H7 (cell line): Measurements from ENCODE around the gene ZNRF3. TPM values are rescaled to one million over a fixed set of nuclear protein-coding genes. Genes with fewer than 3 reads are reported as not detected.

Experiments used
- DNase-seq: peaks from one replicate; pipeline ENCODE4 v3.0.0; 2012
- H3K27me3 ChIP-seq: 2 replicates; pipeline ENCODE4 v1.6.0; 2011; ENCODE audit warnings: mild to moderate bottlenecking, low read length; ENCODE audit not compliant: control insufficient read depth, insufficient read depth
- H3K36me3 ChIP-seq: replicated peaks from 2 replicates; pipeline ENCODE4 v1.5.1; 2011; ENCODE audit warnings: low read length; ENCODE audit not compliant: control insufficient read depth, insufficient read depth
- H3K4me3 ChIP-seq: 2 replicates; pipeline ENCODE4 v1.5.1; 2011; ENCODE audit warnings: low read depth, mild to moderate bottlenecking, control low read depth, low read length, moderate library complexity; ENCODE audit not compliant: insufficient read depth
- total RNA-seq: library from RNA; depleted of rRNA; stranded (reverse); fragments of >200 nt; shearing (Covaris generic); gene quantifications from 2 replicates; pipeline ENCODE4 v1.2.3, GENCODE V29; 2014

The ZNRF3 gene
- total RNA-seq, 1 experiment from 2014 or later = 22.1 TPM

DNA sequence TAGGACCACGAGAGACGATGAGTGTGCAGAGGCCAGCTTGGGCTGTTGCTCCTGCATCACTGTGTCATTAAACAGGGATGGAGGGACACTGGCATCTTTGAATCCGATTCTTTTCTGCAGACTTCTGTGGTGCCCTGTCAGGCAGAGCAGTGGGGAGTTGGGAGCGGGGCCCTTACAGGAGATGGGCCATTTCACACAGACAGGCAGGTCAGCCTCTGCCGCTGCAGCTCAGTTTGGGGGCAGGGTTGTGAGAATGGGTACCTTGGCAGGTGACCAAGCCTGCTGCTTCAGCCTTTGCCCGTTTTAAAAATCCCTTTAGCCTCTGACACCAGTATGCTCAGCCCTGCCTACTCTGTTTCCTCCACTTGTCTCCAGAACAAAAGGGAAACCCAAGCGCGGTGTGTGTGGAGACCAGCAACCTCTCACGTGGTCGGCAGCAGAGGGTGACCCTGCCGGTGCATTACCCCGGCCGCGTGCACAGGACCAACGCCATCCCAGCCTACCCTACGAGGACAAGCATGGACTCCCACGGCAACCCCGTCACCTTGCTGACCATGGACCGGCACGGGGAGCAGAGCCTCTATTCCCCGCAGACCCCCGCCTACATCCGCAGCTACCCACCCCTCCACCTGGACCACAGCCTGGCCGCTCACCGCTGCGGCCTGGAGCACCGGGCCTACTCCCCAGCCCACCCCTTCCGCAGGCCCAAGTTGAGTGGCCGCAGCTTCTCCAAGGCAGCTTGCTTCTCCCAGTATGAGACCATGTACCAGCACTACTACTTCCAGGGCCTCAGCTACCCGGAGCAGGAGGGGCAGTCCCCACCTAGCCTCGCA lies 165.7 kb downstream of the ZNRF3 start:
- H3K4me3 ChIP-seq = no peak overlapping the region
- no peaks in the 10 kb centered on the region for H3K27me3 ChIP-seq
- no peak for DNase-seq
- H3K36me3 ChIP-seq = peaks cover 33% of the 10 kb centered on the region

GRCh38 chr22:29049655-29050263 lies 166.4 kb downstream of the ZNRF3 start:
- peaks cover 30% of the 10 kb centered on the region for H3K36me3 ChIP-seq
- no peak overlapping the region for H3K4me3 ChIP-seq
- peak; percentile 48 for DNase-seq
- no peaks in the 10 kb centered on the region for H3K27me3 ChIP-seq

GRCh38 chr22:29050457-29050856 lies 167.1 kb downstream of the ZNRF3 start:
- H3K27me3 ChIP-seq = no peaks in the 10 kb centered on the region
- no peak for DNase-seq
- H3K4me3 ChIP-seq = no peak overlapping the region
- H3K36me3 ChIP-seq = peaks cover 26% of the 10 kb centered on the region

- DNase-seq = no peak
- no peaks in the 10 kb centered on the region for H3K27me3 ChIP-seq
- no peak overlapping the region for H3K4me3 ChIP-seq
- H3K36me3 ChIP-seq = peaks cover 15% of the 10 kb centered on the region
These were observed 169.8 kb downstream of the ZNRF3 start for GRCh38 chr22:29053048-29053702.

GRCh38 chr22:29054251-29054767 lies 170.9 kb downstream of the ZNRF3 start:
- Histone ChIP-seq H3K27me3 (no peaks in the 10 kb centered on the region), H3K4me3 (no peak overlapping the region), H3K36me3 (peaks cover 6% of the 10 kb centered on the region)
- no peak for DNase-seq

DNA sequence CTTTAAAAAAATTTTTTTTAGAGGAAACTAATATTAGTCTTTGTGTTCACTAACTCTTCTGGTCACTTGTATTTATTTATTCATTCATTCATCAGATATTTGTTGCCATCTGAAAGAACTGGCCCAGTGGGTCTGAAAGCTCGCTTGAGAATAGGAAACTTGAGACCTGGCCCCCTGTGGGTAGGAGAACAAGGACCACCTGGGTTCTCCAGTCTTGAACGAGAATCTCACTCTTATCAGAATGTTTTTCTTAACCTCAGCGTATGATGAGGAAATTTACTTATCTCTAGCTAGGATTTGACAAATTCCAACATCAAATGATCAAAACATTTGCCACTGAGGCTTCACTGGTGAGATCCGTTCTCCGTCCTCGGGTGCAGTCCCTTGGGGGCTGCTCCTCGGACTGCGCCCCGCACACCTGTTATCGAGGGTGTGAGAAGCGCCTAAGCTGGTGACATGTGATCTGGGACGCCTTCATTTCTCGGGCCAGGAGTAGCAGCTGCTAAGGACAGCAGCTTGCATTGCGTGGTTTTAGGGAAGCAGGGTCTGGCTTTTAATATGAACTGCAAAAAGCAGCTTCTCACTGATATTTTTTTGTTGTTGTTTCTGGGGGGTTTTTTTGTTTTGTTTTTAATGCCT lies 171.9 kb downstream of the ZNRF3 start:
- peak; percentile 80 for DNase-seq
- H3K36me3 ChIP-seq = peaks cover 2% of the 10 kb centered on the region
- no peaks in the 10 kb centered on the region for H3K27me3 ChIP-seq
- no peak overlapping the region for H3K4me3 ChIP-seq

- H3K36me3 ChIP-seq = no peaks in the 10 kb centered on the region
- H3K4me3 ChIP-seq = no peak overlapping the region
- no peak for DNase-seq
- H3K27me3 ChIP-seq = no peaks in the 10 kb centered on the region
These were observed 173.1 kb downstream of the ZNRF3 start for GRCh38 chr22:29056472-29056871.

- H3K36me3 ChIP-seq = no peaks in the 10 kb centered on the region
- DNase-seq = no peak
- H3K4me3 ChIP-seq = no peak overlapping the region
- H3K27me3 ChIP-seq = no peaks in the 10 kb centered on the region
These were observed 177.0 kb downstream of the ZNRF3 start for GRCh38 chr22:29060251-29060869.

DNA sequence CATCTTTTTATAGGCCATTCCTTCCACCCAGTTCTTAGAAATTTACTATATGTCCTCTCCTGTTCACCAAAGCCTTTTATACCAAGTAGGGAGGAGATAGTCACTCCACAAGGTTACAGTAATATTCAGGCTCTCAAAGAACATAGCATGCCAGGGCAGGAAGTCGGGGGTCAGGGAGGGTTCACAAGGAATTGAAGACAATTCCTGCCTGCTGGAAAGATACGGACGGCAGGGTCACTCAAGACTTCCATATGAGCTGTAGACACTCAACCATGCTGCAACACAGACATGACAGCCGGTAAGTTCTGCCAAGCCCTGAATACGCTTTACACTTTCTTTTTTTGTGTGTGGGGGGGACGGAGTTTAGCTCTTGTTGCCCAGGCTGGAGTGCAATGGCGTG lies 177.6 kb downstream of the ZNRF3 start:
- no peak overlapping the region for H3K4me3 ChIP-seq
- H3K36me3 ChIP-seq = no peaks in the 10 kb centered on the region
- DNase-seq = no peak
- H3K27me3 ChIP-seq = no peaks in the 10 kb centered on the region

DNA sequence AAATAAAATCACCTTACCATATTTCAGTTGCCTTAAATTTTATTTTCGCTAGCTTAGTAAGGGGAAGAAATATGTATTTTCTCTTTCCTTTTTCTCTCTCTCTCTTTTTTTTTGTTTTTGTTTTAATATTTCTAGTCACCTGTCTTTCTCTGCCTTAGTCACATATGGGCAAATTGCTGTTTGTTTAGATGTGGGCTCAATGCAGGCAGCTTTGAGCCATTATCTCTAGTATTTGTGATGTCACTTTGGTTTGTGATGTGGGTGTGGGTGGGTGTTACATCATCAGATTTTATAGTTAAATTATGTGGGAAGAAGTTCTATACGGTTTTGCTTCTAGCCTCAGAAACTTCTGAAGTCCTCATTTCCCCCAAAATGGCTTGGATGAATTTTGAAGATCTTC lies 178.4 kb downstream of the ZNRF3 start, which contains the start of gene C22orf31:
Gene C22orf31, minus strand, starts transcription at position 59 of the 400 bp plus-strand sequence. Its CDS starts 39 bp downstream, at position 20.
- Histone ChIP-seq H3K4me3 (no peak within 1 kb of the TSS), H3K27me3 (no peaks in the 10 kb centered on the region), H3K36me3 (no peaks in the 10 kb centered on the region)
- no peak for DNase-seq

- Histone ChIP-seq H3K4me3 (no peak overlapping the region), H3K36me3 (no peaks in the 10 kb centered on the region), H3K27me3 (no peaks in the 10 kb centered on the region)
- no peak for DNase-seq
These were observed 179.0 kb downstream of the ZNRF3 start for GRCh38 chr22:29062286-29062821.

GRCh38 chr22:29065468-29066190 lies 182.3 kb downstream of the ZNRF3 start:
- H3K4me3 ChIP-seq = no peak overlapping the region
- no peaks in the 10 kb centered on the region for H3K36me3 ChIP-seq
- no peak for DNase-seq
- H3K27me3 ChIP-seq = peaks cover 6% of the 10 kb centered on the region

GRCh38 chr22:29069463-29069862 lies 186.1 kb downstream of the ZNRF3 start:
- DNase-seq = no peak
- H3K27me3 ChIP-seq = peaks cover 38% of the 10 kb centered on the region
- H3K36me3 ChIP-seq = no peaks in the 10 kb centered on the region
- no peak overlapping the region for H3K4me3 ChIP-seq
